HL-60 (cell line): ENCODE data around the gene CNGA1.

Experiments used
- DNase-seq, 2 experiments: peaks; one replicate each; pipeline ENCODE4 v3.0.0-alpha.2; 2010 to 2020; ENCODE audit warnings: low read depth in 1 of 2, low spot score in 1 of 2
- H3K27ac ChIP-seq: fragments of 250-450 bp; sonication (Bioruptor Pico); replicated peaks from 2 replicates; pipeline ENCODE4 v1.5.1; 2020; ENCODE audit warnings: mild to moderate bottlenecking, moderate library complexity
- H3K27me3 ChIP-seq: fragments of 250-450 bp; sonication (Bioruptor Pico); 2 replicates; pipeline ENCODE4 v1.5.1; 2021; ENCODE audit warnings: mild to moderate bottlenecking, moderate library complexity; ENCODE audit not compliant: insufficient read depth, poor library complexity, severe bottlenecking
- H3K4me3 ChIP-seq: replicated peaks from 2 replicates; pipeline ENCODE4 v1.5.1; 2011; ENCODE audit warnings: mild to moderate bottlenecking, control low read depth, low read length; ENCODE audit not compliant: insufficient read depth
- CTCF ChIP-seq: IDR thresholded peaks from one replicate; pipeline ENCODE4 v1.5.1; 2011; ENCODE audit warnings: low read length, control low read depth, inconsistent platforms; ENCODE audit not compliant: insufficient read depth
- GABPA ChIP-seq: IDR thresholded peaks from 2 replicates; pipeline ENCODE4 v1.6.1; 2012; ENCODE audit warnings: low read depth
- POLR2AphosphoS5 ChIP-seq: IDR thresholded peaks from 2 replicates; pipeline ENCODE4 v1.6.1; 2012; ENCODE audit warnings: low read depth
- REST ChIP-seq: IDR thresholded peaks from 2 replicates; pipeline ENCODE4 v1.6.1; 2012; ENCODE audit warnings: low read depth; ENCODE audit not compliant: insufficient replicate concordance
- SPI1 ChIP-seq: IDR thresholded peaks from 2 replicates; pipeline ENCODE4 v1.6.1; 2012; ENCODE audit warnings: low read depth, mild to moderate bottlenecking, borderline replicate concordance

CNGA1 gene

GRCh38 chr4:48058617-48059530 is 42.4 kb upstream of the CNGA1 start:
- TF ChIP-seq CTCF (no peak), GABPA (no peak), SPI1 (no peak), POLR2AphosphoS5 (no peak), REST (no peak)

GRCh38 chr4:48051078-48051477 is 34.6 kb upstream of the CNGA1 start:
- H3K4me3 ChIP-seq = no peak overlapping the region
- TF ChIP-seq GABPA (no peak), SPI1 (no peak), REST (no peak), POLR2AphosphoS5 (no peak), CTCF (no peak)
- no peak overlapping the region for H3K27ac ChIP-seq
- DNase-seq = no peak
- no peaks in the 10 kb centered on the region for H3K27me3 ChIP-seq

More at GRCh38 chr4:48058617-48059530, 42.4 kb upstream of the CNGA1 start:
- no peak overlapping the region for H3K4me3 ChIP-seq
- no peaks in the 10 kb centered on the region for H3K27me3 ChIP-seq
- no peak for DNase-seq
- no peak overlapping the region for H3K27ac ChIP-seq

- Histone ChIP-seq H3K27ac (no peak overlapping the region), H3K4me3 (no peak overlapping the region), H3K27me3 (no peaks in the 10 kb centered on the region)
- DNase-seq = no peak
- no peak for TF ChIP-seq GABPA
- TF ChIP-seq SPI1 = no peak
- no peak for TF ChIP-seq CTCF
- no peak for TF ChIP-seq REST
- TF ChIP-seq POLR2AphosphoS5 = no peak
These were observed 33.0 kb upstream of the CNGA1 start for GRCh38 chr4:48049483-48049882.
